Stimulated activated CD4-positive, alpha-beta T cell treated with anti-CD3 and anti-CD28 coated beads, Interleukin-2, amount 100 ng/mL, for 4 hours (primary cell): ENCODE data around the gene VIL1.
A peak's percentile ranks its signal among the peaks of the same experiment; 100 is the strongest.

Source experiments
- DNase-seq: peaks from one replicate; pipeline ENCODE4 v3.0.0-alpha.2; 2020; ENCODE audit warnings: low read depth

VIL1 gene

GRCh38 chr2:218406209-218406948 is 12.5 kb upstream of the VIL1 start:
- DNase-seq: peak; percentile 77

DNA sequence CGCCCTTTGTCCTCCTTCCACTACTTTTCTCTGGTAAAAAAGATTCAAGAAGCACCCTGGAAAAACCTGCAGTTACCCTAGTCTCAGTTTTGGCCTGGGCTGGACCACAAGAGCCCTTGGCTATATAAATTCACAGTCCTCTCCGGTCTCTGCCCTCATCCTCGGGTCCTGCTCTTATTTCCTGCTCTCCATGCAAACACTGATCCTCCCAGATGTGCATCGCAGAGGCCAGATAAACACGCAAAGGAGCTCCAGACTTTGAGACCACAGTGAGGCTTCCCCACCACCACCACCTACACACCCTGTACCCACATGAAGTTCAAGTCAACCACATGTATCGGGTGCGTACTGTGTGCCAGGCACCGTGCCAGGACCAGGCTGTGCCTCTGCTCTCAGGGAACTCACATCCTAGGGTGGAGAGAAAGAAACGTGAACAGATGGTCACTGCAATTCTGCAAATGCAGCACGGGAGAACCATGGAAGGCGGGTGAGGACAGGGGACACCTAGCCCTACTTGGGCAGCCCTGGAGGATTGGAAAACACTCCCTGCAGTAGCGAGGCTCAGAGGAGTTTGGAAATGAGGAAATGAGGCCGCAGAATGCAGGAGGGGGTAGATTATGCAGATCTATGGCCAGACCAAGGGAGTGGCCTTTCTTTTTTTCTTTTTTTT is 11.8 kb upstream of the VIL1 start:
- DNase-seq: no peak

- DNase-seq: no peak
These were observed 11.2 kb upstream of the VIL1 start for GRCh38 chr2:218407717-218408116.

- no peak for DNase-seq
These were observed 604 bp upstream of the VIL1 start for GRCh38 chr2:218418321-218418716.

DNA sequence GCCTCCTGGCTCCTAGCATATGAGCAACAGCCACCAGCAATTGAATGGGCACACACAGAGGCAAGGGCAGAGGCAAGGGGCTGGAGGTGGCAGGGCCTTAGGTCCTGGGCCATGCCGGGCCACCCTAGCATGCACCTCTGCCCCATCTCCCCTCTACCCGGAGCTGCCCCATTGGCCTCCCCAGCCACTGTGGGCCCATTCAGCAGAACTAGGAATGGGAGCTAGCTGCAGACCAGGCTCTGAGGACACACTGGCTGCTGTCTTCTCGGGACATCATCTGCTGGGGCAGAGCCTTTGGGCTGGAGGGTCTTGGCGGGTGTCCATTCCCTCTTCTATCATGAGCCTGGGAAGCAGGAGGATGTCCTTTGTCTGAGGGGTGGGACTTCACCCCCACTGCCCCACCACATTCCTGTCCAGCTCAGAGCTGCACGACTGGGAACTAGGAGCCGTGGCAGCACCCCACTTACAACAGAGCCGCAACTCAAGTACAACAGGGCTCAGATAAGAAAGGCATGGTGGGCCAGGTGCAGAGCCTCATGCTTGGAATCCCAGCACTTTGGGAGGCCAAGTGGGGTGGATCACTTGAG is 800 bp downstream of the VIL1 start:
- no peak for DNase-seq

DNA sequence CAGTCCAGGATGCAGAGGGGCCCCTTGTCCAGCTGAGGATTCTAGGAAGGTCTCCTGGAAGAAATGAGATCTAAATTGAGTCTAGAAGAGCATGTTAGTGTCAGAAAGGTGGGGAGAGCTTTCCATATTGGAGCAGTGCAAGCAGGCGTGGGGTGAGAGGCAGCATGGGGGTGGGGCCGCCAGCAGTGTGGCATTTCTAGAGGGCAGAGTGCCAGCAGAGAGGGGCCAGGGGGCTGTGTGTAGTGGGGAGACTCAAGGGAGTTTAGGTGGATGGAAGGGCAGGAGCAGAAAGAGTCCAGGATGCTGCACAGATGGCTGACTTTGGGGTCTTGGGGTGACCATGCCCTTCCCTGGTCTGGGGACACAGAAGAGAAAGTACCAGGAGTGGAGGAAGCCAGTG is 2.1 kb downstream of the VIL1 start:
- no peak for DNase-seq

GRCh38 chr2:218422403-218423086 is 3.6 kb downstream of the VIL1 start:
- DNase-seq: no peak

- no peak for DNase-seq
These were observed 4.7 kb downstream of the VIL1 start for GRCh38 chr2:218423584-218423983.

- no peak for DNase-seq
These were observed 6.6 kb downstream of the VIL1 start for GRCh38 chr2:218425531-218425930.

GRCh38 chr2:218427741-218428140 is 8.8 kb downstream of the VIL1 start:
- no peak for DNase-seq

DNA sequence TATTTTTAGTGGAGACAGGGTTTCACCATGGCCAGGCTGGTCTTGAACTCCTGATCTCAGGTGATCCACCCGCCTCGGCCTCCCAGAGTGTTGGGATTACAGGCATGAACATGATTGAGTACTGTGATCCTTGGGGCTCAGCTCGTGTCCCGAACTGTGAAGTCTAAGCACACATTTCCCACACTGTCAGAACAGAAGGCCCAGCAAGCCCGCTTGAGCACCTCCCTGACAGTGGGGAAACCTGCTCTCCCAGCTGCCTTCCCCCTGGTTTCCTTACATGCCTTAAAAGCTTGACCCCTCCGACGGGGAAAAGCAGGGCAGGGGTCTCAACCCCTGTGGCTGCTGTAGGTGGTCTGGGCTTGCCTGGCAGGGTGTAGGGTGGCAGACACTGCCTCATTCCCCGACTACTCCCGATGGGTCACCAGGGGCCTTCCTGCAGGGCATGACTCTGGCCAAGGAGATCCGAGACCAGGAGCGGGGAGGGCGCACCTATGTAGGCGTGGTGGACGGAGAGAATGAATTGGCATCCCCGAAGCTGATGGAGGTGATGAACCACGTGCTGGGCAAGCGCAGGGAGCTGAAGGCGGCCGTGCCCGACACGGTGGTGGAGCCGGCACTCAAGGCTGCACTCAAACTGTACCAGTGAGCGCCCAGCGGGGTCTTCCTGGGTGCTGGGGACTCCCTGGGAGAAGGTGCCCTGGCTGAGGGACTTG is 10.1 kb downstream of the VIL1 start:
- DNase-seq: no peak

DNA sequence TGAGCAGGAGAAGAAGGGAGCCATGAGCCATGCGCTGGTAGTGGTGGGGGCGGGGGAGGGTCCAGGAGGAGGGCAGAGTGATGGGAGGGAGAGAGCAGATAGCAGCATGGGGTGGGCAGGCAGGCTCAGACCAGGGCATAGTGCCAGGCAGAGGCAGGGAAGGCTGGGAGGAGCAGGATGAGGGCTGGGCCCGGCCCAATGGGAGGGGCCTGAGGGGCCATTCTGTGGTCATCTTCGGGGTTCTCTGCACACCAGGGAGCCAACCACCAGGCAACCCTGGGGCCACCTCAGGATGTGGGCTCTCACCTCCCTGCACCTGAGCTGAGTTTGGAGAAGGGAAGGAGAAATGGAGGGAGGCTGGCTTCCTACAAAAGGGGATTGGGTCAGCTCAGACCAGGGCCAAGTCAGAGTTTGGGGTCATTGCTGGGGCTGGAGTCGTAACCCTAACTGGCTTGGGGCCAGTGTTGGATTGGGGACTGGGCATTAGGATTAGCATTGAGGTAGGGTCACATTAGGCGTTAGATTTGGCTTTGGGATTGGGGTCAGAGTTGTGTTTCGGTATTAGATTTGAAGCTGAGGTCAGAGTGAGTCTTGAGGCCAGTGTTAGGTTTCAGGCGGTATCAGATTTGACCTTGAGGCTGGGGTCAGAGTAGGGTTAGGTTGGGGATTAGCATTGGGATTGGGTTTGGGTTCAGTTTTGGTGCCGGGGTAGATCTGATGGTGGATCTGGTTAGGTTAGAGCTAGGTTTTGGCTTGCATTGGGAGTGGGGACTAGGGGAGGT is 11.2 kb downstream of the VIL1 start:
- no peak for DNase-seq

DNA sequence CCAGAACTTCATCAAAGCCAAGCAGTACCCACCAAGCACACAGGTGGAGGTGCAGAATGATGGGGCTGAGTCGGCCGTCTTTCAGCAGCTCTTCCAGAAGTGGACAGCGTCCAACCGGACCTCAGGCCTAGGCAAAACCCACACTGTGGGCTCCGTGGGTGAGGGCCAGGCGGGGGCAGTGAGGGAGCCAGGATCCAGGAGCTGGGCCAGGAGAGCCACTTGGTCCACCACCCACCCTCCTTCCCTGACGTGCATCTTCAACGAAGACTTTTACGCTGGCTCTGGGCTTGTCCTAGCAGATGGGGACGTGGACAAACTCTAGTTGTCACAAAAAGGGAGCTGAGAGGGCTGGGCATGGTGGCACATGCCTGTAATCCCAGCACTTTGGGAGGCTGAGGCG is 11.8 kb downstream of the VIL1 start:
- no peak for DNase-seq

DNA sequence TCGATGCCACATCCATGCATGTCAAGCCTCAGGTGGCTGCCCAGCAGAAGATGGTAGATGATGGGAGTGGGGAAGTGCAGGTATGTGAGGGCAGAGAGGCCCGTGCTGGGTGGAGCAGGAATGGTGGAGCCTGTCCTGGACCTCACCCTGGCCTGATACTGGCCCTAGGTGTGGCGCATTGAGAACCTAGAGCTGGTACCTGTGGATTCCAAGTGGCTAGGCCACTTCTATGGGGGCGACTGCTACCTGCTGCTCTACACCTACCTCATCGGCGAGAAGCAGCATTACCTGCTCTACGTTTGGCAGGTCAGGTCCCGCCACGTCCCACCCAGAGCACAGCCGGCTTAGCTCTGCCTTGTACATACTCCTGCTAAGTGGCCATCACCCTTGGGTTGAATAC is 13.0 kb downstream of the VIL1 start:
- no peak for DNase-seq

GRCh38 chr2:218432676-218433365 is 13.9 kb downstream of the VIL1 start:
- no peak for DNase-seq

DNA sequence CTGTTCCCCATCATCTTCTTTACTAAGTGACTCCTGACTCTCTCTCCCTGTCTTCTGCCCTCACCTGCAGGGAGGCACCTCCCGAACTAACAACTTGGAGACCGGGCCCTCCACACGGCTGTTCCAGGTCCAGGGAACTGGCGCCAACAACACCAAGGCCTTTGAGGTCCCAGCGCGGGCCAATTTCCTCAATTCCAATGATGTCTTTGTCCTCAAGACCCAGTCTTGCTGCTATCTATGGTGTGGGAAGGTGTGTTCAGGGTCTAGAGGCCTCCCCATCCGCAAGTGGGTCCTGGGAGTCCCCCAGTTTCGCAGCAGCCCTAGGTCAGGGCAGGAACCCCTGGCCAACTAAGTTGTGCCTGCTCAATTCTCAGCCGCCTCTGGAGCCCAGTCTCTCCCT is 15.5 kb downstream of the VIL1 start:
- no peak for DNase-seq

DNA sequence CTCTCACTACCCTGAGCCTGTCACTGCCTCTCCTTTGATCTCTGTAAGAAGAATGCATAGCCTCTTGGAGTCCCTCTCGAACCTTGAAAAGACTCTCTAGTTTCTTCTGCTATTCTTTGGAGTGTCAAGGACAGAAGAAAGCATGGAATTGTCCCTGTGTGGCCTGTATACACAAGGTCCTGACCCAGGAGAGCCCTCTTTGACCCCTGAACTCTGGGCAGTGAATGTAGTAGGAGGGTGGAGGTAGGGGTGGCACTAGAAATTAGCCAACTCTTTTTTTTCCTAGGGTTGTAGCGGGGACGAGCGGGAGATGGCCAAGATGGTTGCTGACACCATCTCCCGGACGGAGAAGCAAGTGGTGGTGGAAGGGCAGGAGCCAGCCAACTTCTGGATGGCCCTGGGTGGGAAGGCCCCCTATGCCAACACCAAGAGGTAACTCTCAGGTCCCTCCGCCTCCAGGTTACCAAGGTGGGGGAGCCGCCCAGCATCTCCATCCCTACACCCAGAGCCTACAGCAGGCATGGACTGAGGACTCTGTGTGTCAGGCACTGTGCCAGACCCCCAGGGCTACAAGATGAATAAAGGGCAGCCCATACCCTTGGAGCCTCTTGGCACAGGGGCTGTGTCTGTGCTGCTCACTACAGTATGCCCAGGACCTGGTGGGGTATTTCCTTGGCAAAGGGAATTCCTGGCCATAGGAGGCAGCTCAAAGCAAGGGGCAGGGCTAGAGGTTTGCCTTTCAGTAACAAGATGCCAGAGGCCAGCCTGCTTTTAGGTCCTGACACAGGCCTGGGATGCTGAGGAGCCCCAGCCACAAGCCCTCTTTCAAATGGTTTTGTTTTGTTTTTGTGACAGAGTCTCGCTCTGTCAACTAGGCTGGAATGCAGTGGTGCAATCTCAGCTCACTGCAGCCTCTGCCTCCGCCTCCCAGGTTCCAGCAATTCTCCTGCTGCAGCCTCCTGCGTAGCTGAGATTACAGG is 16.4 kb downstream of the VIL1 start:
- no peak for DNase-seq

DNA sequence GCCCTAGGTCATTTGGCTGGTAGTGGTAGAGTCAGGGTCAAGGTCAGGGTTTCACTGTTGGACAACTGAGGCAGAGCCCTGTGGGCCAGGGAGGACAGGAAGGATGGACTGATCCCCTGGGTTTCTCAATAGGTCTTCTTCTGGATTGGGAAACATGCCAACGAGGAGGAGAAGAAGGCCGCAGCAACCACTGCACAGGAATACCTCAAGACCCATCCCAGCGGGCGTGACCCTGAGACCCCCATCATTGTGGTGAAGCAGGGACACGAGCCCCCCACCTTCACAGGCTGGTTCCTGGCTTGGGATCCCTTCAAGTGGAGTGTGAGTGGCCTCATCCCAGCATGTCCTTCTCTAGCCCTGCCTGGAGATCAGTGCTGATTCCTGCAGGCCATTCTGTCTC is 18.1 kb downstream of the VIL1 start:
- DNase-seq: no peak

- DNase-seq: no peak
These were observed 19.0 kb downstream of the VIL1 start for GRCh38 chr2:218437969-218438368.

- DNase-seq: no peak
These were observed 19.7 kb downstream of the VIL1 start for GRCh38 chr2:218438596-218438995.
